GM23338 (cell line): ENCODE measurements around the gene TVP23A. TPM values are rescaled to one million over a fixed set of nuclear protein-coding genes. Genes with fewer than 3 reads are reported as not detected.

Source experiments
- ATAC-seq: fragments of 200-7000 bp; cut with Tn5 transposase; 3 replicates; pipeline ENCODE4 v1.9.1; 2020
- DNase-seq: peaks from one replicate; pipeline ENCODE4 v3.0.0-alpha.2; 2015; ENCODE audit warnings: low spot score
- H2AFZ ChIP-seq: fragments of 200-600 bp; sonication (generic); 2 replicates; pipeline ENCODE4 v1.8.0; 2016; ENCODE audit warnings: antibody characterized with exemption, mild to moderate bottlenecking, moderate library complexity
- H3F3A ChIP-seq: fragments of 200-600 bp; sonication (generic); replicated peaks from 2 replicates; pipeline ENCODE4 v1.8.0; 2017; ENCODE audit warnings: antibody characterized with exemption, mixed run types, low read depth
- H3K27ac ChIP-seq: fragments of 200-600 bp; sonication (generic); 2 replicates; pipeline ENCODE4 v1.6.1; 2016; ENCODE audit warnings: low read depth
- H3K27me3 ChIP-seq: fragments of 200-600 bp; sonication (generic); 2 replicates; pipeline ENCODE4 v1.8.0; 2016; ENCODE audit warnings: mild to moderate bottlenecking, mixed run types, moderate library complexity; ENCODE audit not compliant: insufficient read depth
- H3K36me3 ChIP-seq: fragments of 200-600 bp; sonication (generic); 2 replicates; pipeline ENCODE4 v1.8.0; 2016; ENCODE audit warnings: mild to moderate bottlenecking; ENCODE audit not compliant: insufficient read depth
- H3K4me1 ChIP-seq: fragments of 200-600 bp; sonication (generic); 2 replicates; pipeline ENCODE4 v1.8.0; 2016; ENCODE audit warnings: mild to moderate bottlenecking, moderate library complexity; ENCODE audit not compliant: insufficient read depth
- H3K4me2 ChIP-seq: fragments of 200-600 bp; sonication (generic); 2 replicates; pipeline ENCODE4 v1.7.1; 2017; ENCODE audit warnings: mixed run types
- H3K4me3 ChIP-seq: fragments of 200-600 bp; sonication (generic); 2 replicates; pipeline ENCODE4 v1.6.1; 2016; ENCODE audit warnings: mixed run types
- H3K79me2 ChIP-seq: fragments of 200-600 bp; sonication (generic); replicated peaks from 2 replicates; pipeline ENCODE4 v1.8.0; 2017; ENCODE audit warnings: mild to moderate bottlenecking; ENCODE audit not compliant: insufficient read depth
- H3K9me2 ChIP-seq: fragments of 200-600 bp; sonication (generic); 2 replicates; pipeline ENCODE4 v1.8.0; 2017; ENCODE audit not compliant: insufficient read depth
- H4K20me1 ChIP-seq: fragments of 200-600 bp; sonication (generic); replicated peaks from 2 replicates; pipeline ENCODE4 v1.8.0; 2017; ENCODE audit warnings: mild to moderate bottlenecking; ENCODE audit not compliant: insufficient read depth
- H3K27ac Mint-ChIP-seq: 2 replicates; pipeline ENCODE4 v1.8.0; 2020; ENCODE audit warnings: inconsistent platforms, mild to moderate bottlenecking, moderate library complexity, mixed read lengths
- H3K27me3 Mint-ChIP-seq: 3 replicates; pipeline ENCODE4 v1.8.0; 2022; ENCODE audit warnings: low read depth, mild to moderate bottlenecking, moderate library complexity, mixed read lengths, inconsistent platforms; ENCODE audit not compliant: insufficient read depth, poor library complexity
- H3K36me3 Mint-ChIP-seq: 3 replicates; pipeline ENCODE4 v1.8.0; 2021; ENCODE audit warnings: low read depth, mild to moderate bottlenecking, inconsistent platforms, moderate library complexity, mixed read lengths
- H3K4me1 Mint-ChIP-seq: 3 replicates; pipeline ENCODE4 v1.8.0; 2020; ENCODE audit warnings: mild to moderate bottlenecking, inconsistent platforms, mixed read lengths
- H3K4me3 Mint-ChIP-seq: 3 replicates; pipeline ENCODE4 v1.8.0; 2021; ENCODE audit warnings: moderate library complexity, mild to moderate bottlenecking, inconsistent platforms, mixed read lengths
- H3K9me3 Mint-ChIP-seq: 3 replicates; pipeline ENCODE4 v1.8.0; 2020; ENCODE audit warnings: moderate library complexity, mild to moderate bottlenecking, inconsistent platforms, mixed read lengths
- CREB1 ChIP-seq: fragments of 250-450 bp; sonication (Bioruptor Pico); IDR thresholded peaks from 2 replicates; pipeline ENCODE4 v1.5.0; 2020; ENCODE audit warnings: low read depth, mild to moderate bottlenecking, moderate library complexity
- JUNB ChIP-seq: IDR thresholded peaks from one replicate; pipeline ENCODE4 v1.6.1; 2016; ENCODE audit warnings: antibody characterized with exemption; ENCODE audit not compliant: unreplicated experiment
- STAT1 ChIP-seq: IDR thresholded peaks from one replicate; pipeline ENCODE4 v1.6.1; 2016; ENCODE audit warnings: antibody characterized with exemption; ENCODE audit not compliant: unreplicated experiment
- ZNF462 ChIP-seq: fragments of 250-450 bp; sonication (Bioruptor Pico); IDR thresholded peaks from 2 replicates; pipeline ENCODE4 v1.5.0; 2020; ENCODE audit warnings: mild to moderate bottlenecking, moderate library complexity
- polyA plus RNA-seq: library from polyadenylated mRNA; unstranded; fragments of >200 nt; fragmentation: Nextera tagmentation; extraction: Ambion mirVana; gene quantifications from 2 replicates; pipeline ENCODE4 v1.2.1, GENCODE V29; 2016
- total RNA-seq: library from RNA; depleted of rRNA; stranded (reverse); fragments of >200 nt; shearing (Covaris generic); gene quantifications from 2 replicates; pipeline ENCODE4 v1.2.3, GENCODE V29; 2014

TVP23A gene
- total and polyA plus RNA-seq, 2 experiments from 2014 or later, result 2.8 to 4.5 TPM

- no peaks in the 10 kb centered on the region; the same call in 2 of the 3 replicates for H3K4me1 Mint-ChIP-seq
- Histone ChIP-seq H3K27ac (no peak overlapping the region), H3K4me3 (no peak overlapping the region), H2AFZ (no peak overlapping the region), H3K4me2 (no peak overlapping the region), H3K36me3 (no peaks in the 10 kb centered on the region), H3K79me2 (no peaks in the 10 kb centered on the region), H3K27me3 (no peaks in the 10 kb centered on the region), H3F3A (no peaks in the 10 kb centered on the region), H4K20me1 (no peaks in the 10 kb centered on the region), H3K9me2 (no peaks in the 10 kb centered on the region), H3K4me1 (no peaks in the 10 kb centered on the region)
- no peak overlapping the region for H3K4me3 Mint-ChIP-seq
- H3K9me3 Mint-ChIP-seq, result no peaks in the 10 kb centered on the region
- H3K27ac Mint-ChIP-seq, result no peak overlapping the region
- no peak for TF ChIP-seq ZNF462 (CRISPR knock-in tag)
- H3K36me3 Mint-ChIP-seq, result no peaks in the 10 kb centered on the region
- ATAC-seq (no peak), DNase-seq (no peak)
- H3K27me3 Mint-ChIP-seq, result peaks cover 3% of the 10 kb centered on the region
Observed at GRCh38 chr16:10846213-10846998, 27.8 kb upstream of the TVP23A start.

GRCh38 chr16:10840703-10841102 lies 22.1 kb upstream of the TVP23A start:
- Histone ChIP-seq H3K4me2 (no peak overlapping the region), H3K79me2 (no peaks in the 10 kb centered on the region), H3K9me2 (no peaks in the 10 kb centered on the region), H4K20me1 (no peaks in the 10 kb centered on the region), H3F3A (no peaks in the 10 kb centered on the region), H3K27ac (no peak overlapping the region), H3K27me3 (no peaks in the 10 kb centered on the region), H3K4me1 (0 out of 2 replicates have a peak, but pooled peaks cover 4% of the 10 kb centered on the region), H3K4me3 (no peak overlapping the region), H3K36me3 (no peaks in the 10 kb centered on the region), H2AFZ (peak overlapping the region; percentile 52; the same call in 1 of the 2 replicates)
- DNase-seq (no peak), ATAC-seq (no peak)
- Mint-ChIP-seq H3K9me3 (no peaks in the 10 kb centered on the region; the same call in 2 of the 3 replicates), H3K27me3 (peaks cover 1% of the 10 kb centered on the region), H3K27ac (no peak overlapping the region), H3K36me3 (no peaks in the 10 kb centered on the region), H3K4me3 (no peak overlapping the region), H3K4me1 (peaks cover 6% of the 10 kb centered on the region)
- TF ChIP-seq CREB1 (CRISPR knock-in tag) (no peak), STAT1 (no peak), JUNB (no peak)
